Mesendoderm (in vitro differentiated cells): ENCODE results near the gene TBX1.

ENCODE experiments used
- DNase-seq: peaks from one replicate; pipeline ENCODE4 v3.0.0; 2013
- H2AK5ac ChIP-seq: 2 replicates; pipeline ENCODE4 v1.6.1; 2013; ENCODE audit warnings: low read length, inconsistent platforms
- H2BK120ac ChIP-seq: 2 replicates; pipeline ENCODE4 v1.6.1; 2013; ENCODE audit warnings: low read depth, mild to moderate bottlenecking, low read length, moderate library complexity, mixed read lengths
- H2BK15ac ChIP-seq: replicated peaks from 2 replicates; pipeline ENCODE4 v1.6.1; 2013; ENCODE audit warnings: low read depth, mild to moderate bottlenecking, moderate library complexity
- H2BK5ac ChIP-seq: 2 replicates; pipeline ENCODE4 v1.6.1; 2013; ENCODE audit warnings: low read length, inconsistent platforms
- H3K18ac ChIP-seq: 2 replicates; pipeline ENCODE4 v1.6.1; 2013; ENCODE audit warnings: mild to moderate bottlenecking, low read length, mixed read lengths
- H3K23ac ChIP-seq: one replicate; pipeline ENCODE4 v1.6.1; 2013; ENCODE audit warnings: low read length
- H3K27ac ChIP-seq: 2 replicates; pipeline ENCODE4 v1.5.1; 2013; ENCODE audit warnings: low read depth, mild to moderate bottlenecking, inconsistent platforms, low read length, moderate library complexity
- H3K27me3 ChIP-seq: 2 replicates; pipeline ENCODE4 v1.6.1; 2013; ENCODE audit warnings: low read length, control low read depth, mild to moderate bottlenecking, inconsistent platforms; ENCODE audit not compliant: insufficient read depth, poor library complexity
- H3K36me3 ChIP-seq: 2 replicates; pipeline ENCODE4 v1.6.1; 2013; ENCODE audit warnings: low read length, inconsistent platforms; ENCODE audit not compliant: control insufficient read depth, insufficient read depth
- H3K4ac ChIP-seq: one replicate; pipeline ENCODE4 v1.6.1; 2013; ENCODE audit warnings: low read depth, mild to moderate bottlenecking, low read length, moderate library complexity
- H3K4me1 ChIP-seq: 2 replicates; pipeline ENCODE4 v1.6.1; 2013; ENCODE audit warnings: low read depth, low read length, inconsistent platforms; ENCODE audit not compliant: control insufficient read depth
- H3K4me2 ChIP-seq: 2 replicates; pipeline ENCODE4 v1.6.1; 2013; ENCODE audit warnings: low read length
- H3K4me3 ChIP-seq: 2 replicates; pipeline ENCODE4 v1.5.1; 2013; ENCODE audit warnings: mild to moderate bottlenecking, low read length
- H3K56ac ChIP-seq: one replicate; pipeline ENCODE4 v1.6.1; 2013; ENCODE audit warnings: low read length
- H3K79me1 ChIP-seq: 2 replicates; pipeline ENCODE4 v1.6.1; 2013; ENCODE audit warnings: low read length, inconsistent platforms
- H3K79me2 ChIP-seq: 2 replicates; pipeline ENCODE4 v1.6.1; 2013; ENCODE audit warnings: mild to moderate bottlenecking, low read length; ENCODE audit not compliant: control insufficient read depth, insufficient read depth
- H3K9ac ChIP-seq: 2 replicates; pipeline ENCODE4 v1.6.1; 2013; ENCODE audit warnings: low read length, inconsistent platforms
- H4K5ac ChIP-seq: one replicate; pipeline ENCODE4 v1.6.1; 2013; ENCODE audit warnings: low read length
- H4K8ac ChIP-seq: one replicate; pipeline ENCODE4 v1.6.1; 2013; ENCODE audit warnings: low read depth, mild to moderate bottlenecking, control low read depth, low read length, moderate library complexity
- WGBS: extraction: QIAGEN DNeasy Blood & Tissue Kit; methylation state at CpG from one replicate; pipeline ENCODE4 v1.1.7; 2013; ENCODE audit warnings: low lambda C conversion rate, missing lambda C conversion rate; ENCODE audit not compliant: insufficient coverage; ENCODE audit errors: extremely low coverage; 5-methylcytosine and 5-hydroxymethylcytosine counted together

Gene TBX1

GRCh38 chr22:19793661-19794310 lies 33.2 kb downstream of the TBX1 start:
- H2BK5ac ChIP-seq = no peak overlapping the region
- no peak overlapping the region for H2BK120ac ChIP-seq
- H2BK15ac ChIP-seq = no peak overlapping the region
- H3K18ac ChIP-seq = no peak overlapping the region
- no peak overlapping the region for H3K56ac ChIP-seq
- no peak for DNase-seq
- no peak overlapping the region for H3K23ac ChIP-seq
- WGBS = no CpG with 5 or more reads among the region's 2 CpGs
- H3K9ac ChIP-seq = no peak overlapping the region
- H3K4ac ChIP-seq = no peak overlapping the region
- H3K4me2 ChIP-seq = no peak overlapping the region
- no peaks in the 10 kb centered on the region for H3K79me2 ChIP-seq
- H3K27me3 ChIP-seq = no peaks in the 10 kb centered on the region
- H3K4me3 ChIP-seq = no peak overlapping the region
- no peak overlapping the region for H2AK5ac ChIP-seq
- H3K4me1 ChIP-seq = no peaks in the 10 kb centered on the region
- H3K36me3 ChIP-seq = no peaks in the 10 kb centered on the region
- H3K79me1 ChIP-seq = no peaks in the 10 kb centered on the region
- no peak overlapping the region for H3K27ac ChIP-seq
- H4K5ac ChIP-seq = no peak overlapping the region
- H4K8ac ChIP-seq = no peak overlapping the region

- H3K4ac ChIP-seq = no peak overlapping the region
- no peaks in the 10 kb centered on the region for H3K79me1 ChIP-seq
- H2BK5ac ChIP-seq = no peak overlapping the region
- H2AK5ac ChIP-seq = no peak overlapping the region
- H3K27me3 ChIP-seq = no peaks in the 10 kb centered on the region
- no peak overlapping the region for H3K27ac ChIP-seq
- no peaks in the 10 kb centered on the region for H3K4me1 ChIP-seq
- no peak for DNase-seq
- H2BK15ac ChIP-seq = no peak overlapping the region
- no peak overlapping the region for H4K5ac ChIP-seq
- H3K18ac ChIP-seq = no peak overlapping the region
- no peak overlapping the region for H3K9ac ChIP-seq
- H3K56ac ChIP-seq = no peak overlapping the region
- H3K4me2 ChIP-seq = no peak overlapping the region
- no peak overlapping the region for H3K23ac ChIP-seq
- H3K36me3 ChIP-seq = no peaks in the 10 kb centered on the region
- H3K79me2 ChIP-seq = no peaks in the 10 kb centered on the region
- H3K4me3 ChIP-seq = no peak overlapping the region
- H2BK120ac ChIP-seq = no peak overlapping the region
- no CpG with 5 or more reads among the region's 6 CpGs for WGBS
- no peak overlapping the region for H4K8ac ChIP-seq
Observed at GRCh38 chr22:19795617-19796008, 35.0 kb downstream of the TBX1 start.

GRCh38 chr22:19796160-19796559 lies 35.6 kb downstream of the TBX1 start:
- Histone ChIP-seq H3K4me3 (no peak overlapping the region), H2BK120ac (no peak overlapping the region), H3K56ac (no peak overlapping the region), H3K79me2 (no peaks in the 10 kb centered on the region), H3K27me3 (no peaks in the 10 kb centered on the region), H2BK5ac (no peak overlapping the region), H3K9ac (no peak overlapping the region), H3K27ac (no peak overlapping the region), H3K4me2 (no peak overlapping the region), H4K5ac (no peak overlapping the region), H2AK5ac (no peak overlapping the region), H3K79me1 (no peaks in the 10 kb centered on the region), H3K4ac (no peak overlapping the region), H3K4me1 (no peaks in the 10 kb centered on the region), H3K36me3 (no peaks in the 10 kb centered on the region), H3K23ac (no peak overlapping the region), H4K8ac (no peak overlapping the region), H3K18ac (no peak overlapping the region), H2BK15ac (no peak overlapping the region)
- no CpG with 5 or more reads among the region's 7 CpGs for WGBS
- no peak for DNase-seq

GRCh38 chr22:19797086-19798002 lies 36.8 kb downstream of the TBX1 start:
- H3K4me1 ChIP-seq = no peaks in the 10 kb centered on the region
- H4K5ac ChIP-seq = no peak overlapping the region
- no peak overlapping the region for H2BK15ac ChIP-seq
- H3K9ac ChIP-seq = no peak overlapping the region
- H2BK120ac ChIP-seq = no peak overlapping the region
- H3K27ac ChIP-seq = no peak overlapping the region
- no peak overlapping the region for H2AK5ac ChIP-seq
- no peak overlapping the region for H3K23ac ChIP-seq
- H4K8ac ChIP-seq = no peak overlapping the region
- no peak for DNase-seq
- H3K18ac ChIP-seq = no peak overlapping the region
- H3K56ac ChIP-seq = no peak overlapping the region
- no peaks in the 10 kb centered on the region for H3K79me2 ChIP-seq
- WGBS = no CpG with 5 or more reads among the region's 24 CpGs
- no peaks in the 10 kb centered on the region for H3K79me1 ChIP-seq
- H3K27me3 ChIP-seq = no peaks in the 10 kb centered on the region
- no peak overlapping the region for H2BK5ac ChIP-seq
- H3K4me3 ChIP-seq = no peak overlapping the region
- H3K4ac ChIP-seq = no peak overlapping the region
- no peaks in the 10 kb centered on the region for H3K36me3 ChIP-seq
- no peak overlapping the region for H3K4me2 ChIP-seq

GRCh38 chr22:19798003-19798665 lies 37.6 kb downstream of the TBX1 start:
- no CpG with 5 or more reads among the region's 19 CpGs for WGBS
- Histone ChIP-seq H3K79me1 (no peaks in the 10 kb centered on the region), H2BK15ac (no peak overlapping the region), H3K36me3 (no peaks in the 10 kb centered on the region), H3K56ac (no peak overlapping the region), H3K23ac (no peak overlapping the region), H2BK120ac (no peak overlapping the region), H3K18ac (no peak overlapping the region), H2BK5ac (no peak overlapping the region), H3K27ac (no peak overlapping the region), H3K4me3 (no peak overlapping the region), H3K4me2 (no peak overlapping the region), H4K8ac (no peak overlapping the region), H3K27me3 (no peaks in the 10 kb centered on the region), H3K9ac (no peak overlapping the region), H4K5ac (no peak overlapping the region), H3K79me2 (no peaks in the 10 kb centered on the region), H2AK5ac (no peak overlapping the region), H3K4me1 (no peaks in the 10 kb centered on the region), H3K4ac (no peak overlapping the region)
- no peak for DNase-seq
